ENCODE data around the gene UMAD1. TPM values are rescaled to one million over a fixed set of nuclear protein-coding genes. Genes with fewer than 3 reads are reported as not detected.

Gene UMAD1
- polyA plus RNA-seq, 3 donors, result 6.2 to 22.7 (median 18.6) TPM

DNA sequence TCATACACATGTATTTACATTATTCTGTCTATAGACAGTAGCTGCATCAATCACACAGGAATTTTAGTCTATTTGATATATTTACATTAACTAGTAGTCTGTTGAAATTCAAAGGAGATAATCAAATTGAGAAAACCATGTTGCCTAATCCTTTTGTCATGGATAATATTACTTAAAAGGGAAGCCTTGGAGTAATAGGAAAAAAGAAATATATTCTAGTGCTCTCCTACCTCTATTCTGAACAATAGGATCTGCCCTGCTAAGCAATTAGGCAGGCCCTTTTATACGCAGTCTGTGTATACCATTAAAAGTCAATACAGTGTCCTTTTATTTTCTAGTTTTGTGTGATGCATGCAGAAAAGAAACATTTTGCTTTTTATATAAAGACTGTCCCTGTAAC, 24.5 kb downstream of the UMAD1 start:
- no peak overlapping the region for H3K4me2 ChIP-seq (replicated peaks; ENCODE audit: extremely low read depth, low read length, poor library complexity, severe bottlenecking)
- H4K20me1 ChIP-seq (ENCODE audit: insufficient read depth, low read length), result no peaks in the 10 kb centered on the region
- no peak for DNase-seq
- Mint-ChIP-seq H3K36me3 (no peaks in the 10 kb centered on the region), H3K4me3 (no peak overlapping the region), H3K4me1 (peaks cover 10% of the 10 kb centered on the region), H3K27me3 (ENCODE audit: low read depth in 3 of 3) (peaks cover 0 to 1% (median 0%) of the 10 kb centered on the region in 3 donors), H3K9me3 (peaks cover 0 to 3% (median 0%) of the 10 kb centered on the region in 7 donors), H3K27ac (no peak overlapping the region)
- H3K27ac ChIP-seq (ENCODE audit: low read depth in 1 of 2, low read length in 2 of 2), result no peak overlapping the region
- H3K4me3 ChIP-seq (replicated peaks in 1 of 3; ENCODE audit: low read depth in 2 of 3, low read length in 3 of 3), result no peak overlapping the region
- no peaks in the 10 kb centered on the region for H3K36me3 ChIP-seq (replicated peaks in 1 of 2; ENCODE audit: control insufficient read depth in 1 of 2, insufficient read depth in 2 of 2, low read length in 2 of 2)
- intact Hi-C loops (cut with micrococcal nuclease), result no loop called here
- H3K4me1 ChIP-seq (ENCODE audit: control insufficient read depth in 1 of 2, insufficient read depth in 2 of 2, low read length in 2 of 2), result no peaks in the 10 kb centered on the region
- H3K27me3 ChIP-seq (ENCODE audit: control insufficient read depth in 2 of 2, insufficient read depth in 2 of 2, low read length in 2 of 2), result no peaks in the 10 kb centered on the region
- H2AFZ ChIP-seq (ENCODE audit: insufficient read depth, low read depth, low read length, poor library complexity, severe bottlenecking), result no peak overlapping the region
- TF ChIP-seq, protein P1, sequence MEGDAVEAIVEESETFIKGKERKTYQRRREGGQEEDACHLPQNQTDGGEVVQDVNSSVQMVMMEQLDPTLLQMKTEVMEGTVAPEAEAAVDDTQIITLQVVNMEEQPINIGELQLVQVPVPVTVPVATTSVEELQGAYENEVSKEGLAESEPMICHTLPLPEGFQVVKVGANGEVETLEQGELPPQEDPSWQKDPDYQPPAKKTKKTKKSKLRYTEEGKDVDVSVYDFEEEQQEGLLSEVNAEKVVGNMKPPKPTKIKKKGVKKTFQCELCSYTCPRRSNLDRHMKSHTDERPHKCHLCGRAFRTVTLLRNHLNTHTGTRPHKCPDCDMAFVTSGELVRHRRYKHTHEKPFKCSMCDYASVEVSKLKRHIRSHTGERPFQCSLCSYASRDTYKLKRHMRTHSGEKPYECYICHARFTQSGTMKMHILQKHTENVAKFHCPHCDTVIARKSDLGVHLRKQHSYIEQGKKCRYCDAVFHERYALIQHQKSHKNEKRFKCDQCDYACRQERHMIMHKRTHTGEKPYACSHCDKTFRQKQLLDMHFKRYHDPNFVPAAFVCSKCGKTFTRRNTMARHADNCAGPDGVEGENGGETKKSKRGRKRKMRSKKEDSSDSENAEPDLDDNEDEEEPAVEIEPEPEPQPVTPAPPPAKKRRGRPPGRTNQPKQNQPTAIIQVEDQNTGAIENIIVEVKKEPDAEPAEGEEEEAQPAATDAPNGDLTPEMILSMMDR (IDR thresholded peaks at IDR 0.05), result no peak
- no peak overlapping the region for H3K9ac ChIP-seq (ENCODE audit: insufficient read depth, low read length, poor library complexity, severe bottlenecking)
- peaks cover 8% of the 10 kb centered on the region for H3K79me2 ChIP-seq (ENCODE audit: insufficient read depth, low read length)
- WGBS (ENCODE audit: insufficient coverage), result no CpG with 5 or more reads among the region's 1 CpG
- H3K9me3 ChIP-seq (replicated peaks in 1 of 2; ENCODE audit: control insufficient read depth in 1 of 2, insufficient read depth in 1 of 2, low read length in 2 of 2), result no peaks in the 10 kb centered on the region

DNA sequence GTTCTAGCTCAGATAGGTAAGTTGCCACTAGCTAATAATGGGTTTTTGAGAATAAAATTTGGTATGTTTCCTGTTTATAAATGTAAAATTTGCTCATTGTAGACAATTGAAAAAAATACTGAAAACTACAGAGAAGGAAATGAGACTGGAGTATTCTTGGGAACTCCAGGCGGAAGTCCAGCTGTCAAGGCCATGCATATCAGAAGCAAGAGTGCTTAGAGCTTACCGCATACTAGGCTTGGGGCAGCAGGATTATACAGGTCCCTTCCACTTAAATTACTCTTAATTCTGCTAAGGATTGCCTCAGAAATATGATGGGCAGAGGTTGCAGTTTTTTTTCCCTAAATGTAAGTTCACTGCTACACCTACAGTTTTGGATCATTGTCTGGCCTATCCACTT, 26.6 kb downstream of the UMAD1 start:
- Histone ChIP-seq H3K4me3 (replicated peaks in 1 of 3; ENCODE audit: low read depth in 2 of 3, low read length in 3 of 3) (no peak overlapping the region), H3K36me3 (replicated peaks in 1 of 2; ENCODE audit: control insufficient read depth in 1 of 2, insufficient read depth in 2 of 2, low read length in 2 of 2) (no peaks in the 10 kb centered on the region), H3K9ac (ENCODE audit: insufficient read depth, low read length, poor library complexity, severe bottlenecking) (no peak overlapping the region), H3K79me2 (ENCODE audit: insufficient read depth, low read length) (peaks cover 12% of the 10 kb centered on the region), H3K9me3 (replicated peaks in 1 of 2; ENCODE audit: control insufficient read depth in 1 of 2, insufficient read depth in 1 of 2, low read length in 2 of 2) (no peaks in the 10 kb centered on the region), H3K27me3 (ENCODE audit: control insufficient read depth in 2 of 2, insufficient read depth in 2 of 2, low read length in 2 of 2) (no peaks in the 10 kb centered on the region), H2AFZ (ENCODE audit: insufficient read depth, low read depth, low read length, poor library complexity, severe bottlenecking) (no peak overlapping the region), H4K20me1 (ENCODE audit: insufficient read depth, low read length) (no peaks in the 10 kb centered on the region), H3K27ac (ENCODE audit: low read depth in 1 of 2, low read length in 2 of 2) (no peak overlapping the region), H3K4me1 (ENCODE audit: control insufficient read depth in 1 of 2, insufficient read depth in 2 of 2, low read length in 2 of 2) (peaks cover 3 to 9% of the 10 kb centered on the region in 2 donors), H3K4me2 (replicated peaks; ENCODE audit: extremely low read depth, low read length, poor library complexity, severe bottlenecking) (no peak overlapping the region)
- Mint-ChIP-seq H3K4me3 (no peak overlapping the region), H3K4me1 (peaks cover 23% of the 10 kb centered on the region), H3K27ac (no peak overlapping the region), H3K27me3 (ENCODE audit: low read depth in 3 of 3) (peaks cover 0 to 1% (median 0%) of the 10 kb centered on the region in 3 donors), H3K9me3 (peaks cover 0 to 8% (median 0%) of the 10 kb centered on the region in 7 donors), H3K36me3 (peaks cover 0 to 2% of the 10 kb centered on the region in 2 donors)
- no peak for DNase-seq
- intact Hi-C loops (cut with micrococcal nuclease), result no loop called here
- TF ChIP-seq, protein P1 (IDR thresholded peaks at IDR 0.05), result no peak
- WGBS (ENCODE audit: insufficient coverage), result no CpG with 5 or more reads among the region's 2 CpGs

Measured in CD14-positive monocyte (primary cell).